Nephron progenitor cell (in vitro differentiated cells): ENCODE results near the gene PCTP.

Source experiments
- DNase-seq: peaks from one replicate; pipeline ENCODE4 v3.0.0; 2021
- H3K27ac Mint-ChIP-seq: 2 replicates; pipeline ENCODE4 v1.8.0; 2021; ENCODE audit warnings: mild to moderate bottlenecking, moderate library complexity, mixed read lengths
- H3K27me3 Mint-ChIP-seq: 2 replicates; pipeline ENCODE4 v1.8.0; 2021; ENCODE audit warnings: mild to moderate bottlenecking, low read depth, mixed read lengths; ENCODE audit not compliant: poor library complexity
- H3K36me3 Mint-ChIP-seq: 2 replicates; pipeline ENCODE4 v1.8.0; 2021; ENCODE audit warnings: low read depth, mixed read lengths
- H3K4me1 Mint-ChIP-seq: 2 replicates; pipeline ENCODE4 v1.8.0; 2021; ENCODE audit warnings: mixed read lengths
- H3K4me3 Mint-ChIP-seq: 2 replicates; pipeline ENCODE4 v1.8.0; 2021; ENCODE audit warnings: mild to moderate bottlenecking, moderate library complexity, mixed read lengths
- H3K9me3 Mint-ChIP-seq: 2 replicates; pipeline ENCODE4 v1.8.0; 2021; ENCODE audit warnings: mild to moderate bottlenecking, moderate library complexity, mixed read lengths
- CTCF ChIP-seq: fragments of 200-600 bp; sonication (generic); IDR thresholded peaks from 2 replicates; pipeline ENCODE4 v1.5.0; 2021; ENCODE audit warnings: antibody characterized with exemption

PCTP gene

GRCh38 chr17:55756689-55757088 is 5.8 kb downstream of the PCTP start:
- H3K4me3 Mint-ChIP-seq, result no peak overlapping the region
- TF ChIP-seq CTCF, result no peak
- peaks cover 2% of the 10 kb centered on the region for H3K27me3 Mint-ChIP-seq
- peaks cover 25% of the 10 kb centered on the region for H3K36me3 Mint-ChIP-seq
- peaks cover 20% of the 10 kb centered on the region for H3K4me1 Mint-ChIP-seq
- no peak for DNase-seq
- no peak overlapping the region for H3K27ac Mint-ChIP-seq
- no peaks in the 10 kb centered on the region for H3K9me3 Mint-ChIP-seq

- no peak for TF ChIP-seq CTCF
- Mint-ChIP-seq H3K9me3 (peaks cover 5% of the 10 kb centered on the region), H3K36me3 (peaks cover 35% of the 10 kb centered on the region)
Measured at GRCh38 chr17:55757659-55758058, 6.8 kb downstream of the PCTP start.

GRCh38 chr17:55758171-55758570 is 7.3 kb downstream of the PCTP start:
- peaks cover 32% of the 10 kb centered on the region for H3K36me3 Mint-ChIP-seq
- no peak overlapping the region for H3K4me3 Mint-ChIP-seq
- TF ChIP-seq CTCF, result no peak
- peaks cover 14% of the 10 kb centered on the region for H3K4me1 Mint-ChIP-seq
- H3K27ac Mint-ChIP-seq, result no peak overlapping the region
- peaks cover 2% of the 10 kb centered on the region for H3K27me3 Mint-ChIP-seq
- peaks cover 5% of the 10 kb centered on the region for H3K9me3 Mint-ChIP-seq
- no peak for DNase-seq

More at GRCh38 chr17:55757659-55758058, 6.8 kb downstream of the PCTP start:
- Mint-ChIP-seq H3K27me3 (peaks cover 2% of the 10 kb centered on the region), H3K4me3 (no peak overlapping the region), H3K27ac (no peak overlapping the region), H3K4me1 (peaks cover 19% of the 10 kb centered on the region)
- no peak for DNase-seq

- Mint-ChIP-seq H3K4me1 (peaks cover 13% of the 10 kb centered on the region), H3K36me3 (peaks cover 26% of the 10 kb centered on the region), H3K4me3 (no peak overlapping the region), H3K9me3 (peaks cover 5% of the 10 kb centered on the region), H3K27ac (no peak overlapping the region), H3K27me3 (no peaks in the 10 kb centered on the region)
- TF ChIP-seq CTCF, result no peak
- no peak for DNase-seq
Measured at GRCh38 chr17:55760643-55761355, 9.9 kb downstream of the PCTP start.

GRCh38 chr17:55762086-55762858 is 11.4 kb downstream of the PCTP start:
- Mint-ChIP-seq H3K4me1 (peaks cover 13% of the 10 kb centered on the region), H3K4me3 (no peak overlapping the region), H3K9me3 (peaks cover 5% of the 10 kb centered on the region), H3K36me3 (peaks cover 28% of the 10 kb centered on the region), H3K27me3 (no peaks in the 10 kb centered on the region), H3K27ac (no peak overlapping the region)
- no peak for DNase-seq
- no peak for TF ChIP-seq CTCF
